NCI-H146 (cell line): ENCODE results near the gene GDF2.
A peak's percentile ranks its signal among the peaks of the same experiment; 100 is the strongest.

ENCODE experiments used
- DNase-seq: peaks from one replicate; lab custom pipeline; 2025; lab: John Stamatoyannopoulos, UW

Gene GDF2

DNA sequence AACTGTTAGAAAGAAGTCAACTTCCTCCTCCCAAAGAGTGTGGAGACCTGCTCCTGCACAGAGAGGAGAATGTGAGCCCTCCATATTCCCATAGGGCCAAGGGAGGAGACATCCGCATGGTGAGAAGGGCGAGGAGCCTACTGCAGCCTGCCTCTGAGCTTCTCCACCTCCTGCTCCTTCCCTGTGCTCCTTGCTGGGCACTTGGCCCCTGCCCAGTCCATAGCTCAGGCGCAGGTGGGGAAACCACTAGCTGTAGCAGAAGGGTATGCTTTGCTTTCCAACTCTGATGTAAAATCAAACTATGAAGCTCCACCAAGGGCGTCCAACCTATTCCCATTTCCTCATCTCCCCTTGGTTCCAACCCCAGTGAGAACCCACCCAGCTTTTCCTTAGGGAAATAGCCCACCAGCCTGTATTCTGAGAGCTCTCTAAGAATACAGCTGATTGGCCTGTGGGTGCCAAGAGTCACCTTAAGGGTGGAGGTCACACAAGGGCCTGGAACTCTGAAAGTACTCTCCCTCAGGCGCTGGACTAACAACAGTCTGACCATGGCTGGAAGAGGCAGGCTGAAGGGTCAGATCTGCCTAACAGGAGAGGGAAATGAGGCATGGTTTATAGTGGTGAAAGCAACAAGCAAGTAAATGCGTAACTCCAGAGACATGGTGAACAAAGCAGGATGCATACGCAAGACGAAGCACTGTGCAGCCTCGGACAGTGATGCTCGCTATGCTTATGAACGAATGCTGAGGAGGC lies 47.9 kb downstream of the GDF2 start:
- DNase-seq = no peak

DNA sequence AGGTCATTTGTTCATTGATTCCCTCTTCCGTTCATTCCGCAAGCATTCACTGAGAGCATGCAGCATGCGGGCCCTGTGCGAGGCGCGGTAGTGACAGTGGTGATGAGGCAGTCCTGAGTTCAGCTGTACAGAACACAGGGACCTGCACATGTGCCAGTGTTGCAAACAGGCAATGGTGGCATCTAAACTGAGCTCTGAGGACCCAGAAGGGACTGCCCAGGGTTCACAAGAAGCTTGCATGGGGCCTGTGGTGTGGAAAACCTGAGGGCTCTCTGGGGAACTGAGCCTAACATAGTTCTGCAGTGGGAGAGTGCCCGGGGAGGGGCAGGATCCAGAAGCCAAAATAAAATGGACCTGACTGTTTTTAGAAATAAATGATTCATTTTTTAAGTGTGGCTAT lies 48.6 kb downstream of the GDF2 start:
- DNase-seq = no peak

DNA sequence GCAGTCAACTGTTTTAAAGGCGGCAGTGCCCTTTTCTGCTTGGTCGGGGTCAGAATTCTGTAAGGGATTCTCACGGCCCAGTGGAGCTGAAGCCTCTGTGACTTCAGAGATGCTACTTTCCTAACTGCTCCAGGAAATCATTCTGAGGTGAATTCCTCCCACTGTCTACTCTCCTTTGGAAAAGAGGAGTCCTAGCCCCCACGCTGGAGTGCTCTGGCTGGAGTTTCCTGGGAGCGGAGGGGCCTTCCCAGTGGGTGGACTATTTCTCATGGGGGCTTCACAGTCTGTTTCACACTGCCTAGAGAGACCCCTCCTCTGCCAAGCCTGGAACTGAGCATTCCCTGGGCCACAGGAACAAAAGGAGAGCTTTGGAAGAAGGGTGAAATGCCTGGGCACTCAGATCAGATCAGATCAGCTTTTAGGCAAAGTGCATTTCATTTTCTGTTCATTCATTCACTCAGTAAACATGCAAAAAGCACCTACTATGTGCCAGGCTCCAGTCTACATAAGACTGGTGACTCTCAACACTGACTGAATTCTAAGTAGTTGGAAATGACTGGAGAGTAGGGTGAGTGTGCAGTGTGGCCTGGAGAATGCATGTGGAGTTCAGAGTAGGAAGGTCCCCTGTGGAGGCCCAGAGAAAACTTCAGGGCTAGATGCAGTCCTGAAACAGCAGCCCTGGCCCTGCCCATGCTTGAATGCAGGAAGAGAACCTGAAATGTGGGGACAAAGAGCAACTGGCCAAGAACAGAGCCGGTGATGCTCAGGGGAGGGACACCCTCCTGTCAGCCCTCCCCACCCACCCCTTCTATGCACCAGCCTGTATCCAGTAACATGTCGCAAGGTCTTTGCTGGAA lies 49.6 kb downstream of the GDF2 start:
- DNase-seq = no peak

DNA sequence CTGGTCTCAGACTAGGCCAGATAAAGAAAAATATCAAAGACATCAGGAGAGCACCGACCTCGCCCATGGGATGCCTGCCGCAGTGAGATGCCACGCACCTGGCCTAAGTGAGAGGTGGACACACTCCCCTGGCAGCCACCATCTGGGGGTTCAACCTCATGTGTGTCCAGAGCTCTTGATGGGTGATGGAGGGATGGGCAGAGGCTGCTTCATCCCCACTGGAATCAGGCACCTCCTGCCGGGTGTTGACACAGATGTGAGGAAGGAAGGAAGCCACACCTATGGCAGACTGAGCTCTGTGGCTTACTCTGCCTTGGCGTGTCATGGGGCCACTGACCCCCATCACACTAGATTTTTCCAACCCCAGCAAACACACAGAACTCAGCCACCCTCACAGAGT lies 50.5 kb downstream of the GDF2 start:
- DNase-seq = no peak

DNA sequence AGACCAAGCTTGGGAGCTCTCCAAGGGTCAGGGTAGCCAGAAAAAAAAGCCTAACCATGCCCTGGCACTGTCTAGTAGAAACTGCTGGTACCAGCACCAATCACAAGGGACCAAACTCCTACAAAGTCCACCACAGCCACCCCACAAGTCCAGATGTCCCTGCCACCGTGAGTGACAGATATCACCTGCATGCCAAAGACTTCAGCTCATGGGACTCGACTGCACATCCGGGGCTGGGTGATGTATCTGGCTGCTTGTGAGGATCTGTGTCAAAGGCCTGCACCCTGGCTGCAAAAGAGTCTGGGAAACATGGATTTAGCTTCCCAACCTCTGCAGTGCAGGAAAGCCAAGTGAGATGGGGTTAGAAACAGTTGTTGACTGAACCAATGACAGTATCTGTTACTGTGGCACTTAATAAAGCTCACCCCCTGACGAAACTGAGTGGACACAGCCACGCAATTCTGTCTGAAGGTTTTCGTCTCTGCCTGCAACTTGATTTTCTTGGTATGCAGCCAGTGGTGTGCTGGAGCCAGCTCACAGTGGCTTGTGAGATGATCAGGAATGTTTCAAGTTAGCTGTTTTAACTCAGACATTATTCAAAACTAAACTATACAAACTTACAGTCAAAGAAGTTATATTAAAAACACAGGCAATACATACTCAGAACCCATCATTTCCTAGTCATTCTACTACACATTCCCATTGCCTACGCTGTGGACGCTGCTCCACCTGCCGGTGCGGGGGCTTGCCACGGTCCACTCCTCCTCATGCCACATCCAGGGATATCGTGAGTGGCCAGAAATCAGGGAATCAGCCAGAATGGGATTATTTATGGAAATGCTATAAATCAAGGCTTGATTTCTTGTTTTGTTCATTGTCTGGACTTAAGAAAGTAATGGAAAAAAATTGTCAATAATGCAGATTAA lies 52.6 kb downstream of the GDF2 start:
- DNase-seq = no peak

DNA sequence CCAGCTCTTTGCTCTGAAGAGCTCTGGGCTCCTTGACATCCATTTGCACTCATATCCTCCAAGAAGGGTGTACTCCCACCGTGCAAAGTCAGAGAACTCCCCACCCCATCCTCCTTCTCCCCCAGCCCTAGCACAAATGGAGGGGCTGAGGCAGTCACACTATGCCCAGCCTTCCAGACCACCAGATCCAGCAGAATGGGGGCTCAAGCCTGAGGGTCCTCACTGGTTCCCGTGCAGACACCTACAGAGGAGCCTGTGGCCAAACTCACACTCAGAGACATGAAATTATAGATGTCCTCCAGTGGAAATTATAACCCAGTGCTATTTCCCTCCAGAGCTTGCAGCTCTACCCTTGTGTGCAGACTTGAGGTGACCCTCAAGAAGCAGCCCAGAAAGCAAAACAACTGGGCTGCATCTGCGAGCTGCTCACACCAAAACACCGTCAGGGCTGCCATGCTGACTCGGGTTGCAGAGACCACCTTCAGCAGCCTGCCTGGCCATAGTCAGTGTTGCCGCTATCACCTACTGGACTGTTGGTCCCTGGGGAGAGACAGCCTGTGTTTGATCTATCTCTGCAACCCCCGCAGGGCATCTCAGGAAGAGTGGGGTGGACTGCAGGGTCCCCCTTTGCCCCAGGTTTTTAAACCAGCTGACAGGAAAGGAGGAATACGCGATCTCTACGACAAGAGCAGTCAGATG lies 54.4 kb downstream of the GDF2 start:
- DNase-seq = peak; percentile 54
